Hepatocyte (in vitro differentiated cells): ENCODE results near the gene TAPBP. TPM values are rescaled to one million over a fixed set of nuclear protein-coding genes. Genes with fewer than 3 reads are reported as not detected.

Source experiments
- DNase-seq: peaks from one replicate; pipeline ENCODE4 v3.0.0-alpha.2; 2016; ENCODE audit warnings: low spot score
- H2AFZ ChIP-seq: fragments of 200-600 bp; sonication (generic); 2 replicates; pipeline ENCODE4 v1.6.0; 2016; ENCODE audit warnings: antibody characterized with exemption, mild to moderate bottlenecking
- H3K27ac ChIP-seq: fragments of 200-600 bp; sonication (generic); 2 replicates; pipeline ENCODE4 v1.5.1; 2016; ENCODE audit warnings: mild to moderate bottlenecking
- H3K27me3 ChIP-seq: fragments of 200-600 bp; sonication (generic); 2 replicates; pipeline ENCODE4 v1.6.1; 2016
- H3K36me3 ChIP-seq: fragments of 200-600 bp; sonication (generic); replicated peaks from 2 replicates; pipeline ENCODE4 v1.5.1; 2016; ENCODE audit warnings: low read depth; ENCODE audit not compliant: insufficient read depth
- H3K4me1 ChIP-seq: fragments of 200-600 bp; sonication (generic); 2 replicates; pipeline ENCODE4 v1.5.1; 2016; ENCODE audit warnings: mild to moderate bottlenecking, moderate library complexity; ENCODE audit not compliant: insufficient read depth
- H3K4me2 ChIP-seq: fragments of 200-600 bp; sonication (generic); 2 replicates; pipeline ENCODE4 v1.6.0; 2016
- H3K4me3 ChIP-seq: fragments of 200-600 bp; sonication (generic); 2 replicates; pipeline ENCODE4 v1.5.1; 2016; ENCODE audit warnings: mild to moderate bottlenecking
- H3K79me2 ChIP-seq: fragments of 200-600 bp; sonication (generic); 2 replicates; pipeline ENCODE4 v1.6.0; 2017; ENCODE audit warnings: mild to moderate bottlenecking
- H3K9me2 ChIP-seq: fragments of 200-600 bp; sonication (generic); replicated peaks from 2 replicates; pipeline ENCODE4 v1.6.0; 2017; ENCODE audit warnings: mild to moderate bottlenecking; ENCODE audit not compliant: insufficient read depth
- H3K9me3 ChIP-seq: fragments of 200-600 bp; sonication (generic); 2 replicates; pipeline ENCODE4 v1.5.1; 2016; ENCODE audit warnings: low read depth, mild to moderate bottlenecking
- H4K20me1 ChIP-seq: fragments of 200-600 bp; sonication (generic); 2 replicates; pipeline ENCODE4 v1.6.0; 2016; ENCODE audit warnings: mild to moderate bottlenecking; ENCODE audit not compliant: insufficient read depth, poor library complexity, severe bottlenecking
- EZH2 ChIP-seq: fragments of 200-600 bp; sonication (generic); IDR thresholded peaks from 2 replicates; pipeline ENCODE4 v1.6.1; 2016; ENCODE audit warnings: antibody characterized with exemption, mild to moderate bottlenecking, borderline replicate concordance
- EZH2phosphoT487 ChIP-seq: fragments of 200-600 bp; sonication (generic); IDR thresholded peaks from one replicate; pipeline ENCODE4 v1.6.1; 2018; ENCODE audit warnings: antibody characterized with exemption, mild to moderate bottlenecking, low read depth, moderate library complexity; ENCODE audit not compliant: unreplicated experiment, severe bottlenecking
- WGBS: methylation state at CpG from one replicate; pipeline ENCODE4 v1.1.6; 2016; ENCODE audit warnings: low lambda C conversion rate; ENCODE audit errors: missing lambda C conversion rate; 5-methylcytosine and 5-hydroxymethylcytosine counted together
- polyA plus RNA-seq: library from polyadenylated mRNA; unstranded; fragments of >200 nt; fragmentation: Nextera tagmentation; extraction: Ambion mirVana; gene quantifications from 2 replicates; pipeline ENCODE4 v1.2.1, GENCODE V29; 2016
- total RNA-seq: library from RNA; depleted of rRNA; stranded (reverse); fragments of >200 nt; gene quantifications from 2 replicates; pipeline ENCODE4 v1.2.3, GENCODE V29; 2014
- TF ChIP-seq, protein P1 (sequence below): fragments of 200-600 bp; sonication (generic); IDR thresholded peaks from 2 replicates; pipeline ENCODE4 v1.5.1; 2016; ENCODE audit warnings: antibody characterized with exemption, mild to moderate bottlenecking; ENCODE audit not compliant: poor library complexity

Gene TAPBP
- total and polyA plus RNA-seq, 2 experiments from 2014 or later, result 59.3 to 108 TPM

DNA sequence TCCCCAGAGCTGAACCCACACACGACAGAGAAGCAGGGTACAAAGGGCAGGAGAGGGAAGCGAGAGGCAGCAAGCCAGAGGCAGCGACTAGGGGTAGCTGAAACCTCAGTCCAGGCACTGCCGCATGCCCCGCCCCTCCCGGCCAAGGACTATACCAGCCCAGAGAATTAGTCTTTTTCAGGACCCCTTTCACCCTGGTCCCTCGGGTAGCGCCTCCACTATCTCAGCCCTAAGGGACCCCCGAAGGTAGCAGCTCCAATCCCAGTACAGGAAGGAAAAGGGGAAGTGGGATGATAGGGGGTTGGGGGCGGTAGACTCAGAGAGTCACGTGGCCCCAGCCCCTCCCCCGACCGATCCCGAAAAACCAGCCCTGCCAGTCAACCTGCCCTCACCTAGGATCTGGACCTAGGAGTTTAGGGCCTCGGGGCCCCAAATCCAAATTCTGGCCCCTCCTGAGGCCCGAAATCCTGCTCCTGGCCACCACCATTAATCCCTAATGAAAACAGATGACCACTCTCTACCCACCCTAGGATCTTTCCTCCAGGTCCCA lies 16.4 kb downstream of the TAPBP start:
- Histone ChIP-seq H3K27ac (peak overlapping the region; percentile 99), H3K4me1 (peaks cover 16% of the 10 kb centered on the region), H3K27me3 (no peaks in the 10 kb centered on the region), H3K36me3 (no peaks in the 10 kb centered on the region), H3K4me2 (peak overlapping the region; percentile 94), H3K79me2 (peaks cover 44% of the 10 kb centered on the region), H3K9me3 (no peaks in the 10 kb centered on the region), H2AFZ (no peak overlapping the region), H3K4me3 (peak overlapping the region; percentile 82), H4K20me1 (peaks cover 5% of the 10 kb centered on the region), H3K9me2 (no peaks in the 10 kb centered on the region)
- TF ChIP-seq EZH2phosphoT487 (no peak), EZH2 (no peak)
- TF ChIP-seq, protein P1, sequence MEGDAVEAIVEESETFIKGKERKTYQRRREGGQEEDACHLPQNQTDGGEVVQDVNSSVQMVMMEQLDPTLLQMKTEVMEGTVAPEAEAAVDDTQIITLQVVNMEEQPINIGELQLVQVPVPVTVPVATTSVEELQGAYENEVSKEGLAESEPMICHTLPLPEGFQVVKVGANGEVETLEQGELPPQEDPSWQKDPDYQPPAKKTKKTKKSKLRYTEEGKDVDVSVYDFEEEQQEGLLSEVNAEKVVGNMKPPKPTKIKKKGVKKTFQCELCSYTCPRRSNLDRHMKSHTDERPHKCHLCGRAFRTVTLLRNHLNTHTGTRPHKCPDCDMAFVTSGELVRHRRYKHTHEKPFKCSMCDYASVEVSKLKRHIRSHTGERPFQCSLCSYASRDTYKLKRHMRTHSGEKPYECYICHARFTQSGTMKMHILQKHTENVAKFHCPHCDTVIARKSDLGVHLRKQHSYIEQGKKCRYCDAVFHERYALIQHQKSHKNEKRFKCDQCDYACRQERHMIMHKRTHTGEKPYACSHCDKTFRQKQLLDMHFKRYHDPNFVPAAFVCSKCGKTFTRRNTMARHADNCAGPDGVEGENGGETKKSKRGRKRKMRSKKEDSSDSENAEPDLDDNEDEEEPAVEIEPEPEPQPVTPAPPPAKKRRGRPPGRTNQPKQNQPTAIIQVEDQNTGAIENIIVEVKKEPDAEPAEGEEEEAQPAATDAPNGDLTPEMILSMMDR, result no peak
- WGBS, result 9% methylated on average over 16 of the region's 16 CpGs
- peak; percentile 69 for DNase-seq

DNA sequence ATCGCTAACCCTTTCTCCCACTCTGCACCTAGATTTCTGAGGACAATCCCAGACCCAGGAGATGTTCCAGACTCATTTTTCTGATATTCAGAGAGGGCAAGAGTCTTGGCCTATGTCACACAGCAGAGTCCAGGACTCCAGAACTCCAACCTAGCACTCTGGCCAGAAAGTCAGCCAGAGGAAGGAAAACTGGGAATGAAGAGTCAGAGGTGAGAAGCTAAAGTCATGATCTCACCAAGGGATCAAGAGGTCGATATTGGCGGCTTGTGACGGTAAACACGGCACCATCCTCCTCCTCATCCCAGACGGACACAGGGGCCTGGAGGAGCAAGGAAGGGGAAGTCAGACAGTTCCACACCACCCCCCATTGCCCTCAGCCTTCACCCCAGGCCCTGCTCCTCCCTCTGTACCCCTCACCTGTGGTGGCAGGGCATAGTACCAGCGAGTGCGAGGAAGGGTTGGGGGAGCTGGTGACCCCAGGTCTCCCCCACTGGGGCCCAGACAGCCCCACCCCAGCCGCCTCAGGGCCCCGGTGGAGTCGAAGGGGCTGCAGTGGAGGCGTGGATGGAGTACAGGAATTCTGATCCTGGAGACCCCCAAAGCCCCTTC lies 17.0 kb downstream of the TAPBP start:
- 66% methylated on average over 12 of the region's 12 CpGs for WGBS
- Histone ChIP-seq H3K9me3 (no peaks in the 10 kb centered on the region), H3K36me3 (no peaks in the 10 kb centered on the region), H2AFZ (no peak overlapping the region), H3K9me2 (no peaks in the 10 kb centered on the region), H4K20me1 (peaks cover 5% of the 10 kb centered on the region), H3K4me3 (peak overlapping the region; percentile 82), H3K4me1 (peaks cover 16% of the 10 kb centered on the region), H3K4me2 (peak overlapping the region; percentile 94), H3K27me3 (no peaks in the 10 kb centered on the region), H3K27ac (peak overlapping the region; percentile 99), H3K79me2 (peaks cover 39% of the 10 kb centered on the region)
- DNase-seq, result no peak
- TF ChIP-seq EZH2, result no peak
- no peak for TF ChIP-seq EZH2phosphoT487
- TF ChIP-seq, protein P1, result no peak

- Histone ChIP-seq H3K36me3 (no peaks in the 10 kb centered on the region), H3K4me1 (peaks cover 11% of the 10 kb centered on the region), H3K9me2 (no peaks in the 10 kb centered on the region), H3K4me2 (no peak overlapping the region), H3K27me3 (no peaks in the 10 kb centered on the region), H3K4me3 (no peak overlapping the region), H3K79me2 (peaks cover 33% of the 10 kb centered on the region), H3K9me3 (no peaks in the 10 kb centered on the region), H2AFZ (no peak overlapping the region), H4K20me1 (peaks cover 5% of the 10 kb centered on the region), H3K27ac (no peak overlapping the region)
- WGBS, result 88% methylated on average over 13 of the region's 15 CpGs
- TF ChIP-seq EZH2phosphoT487 (no peak), EZH2 (no peak)
- TF ChIP-seq, protein P1, result no peak
- DNase-seq, result no peak
Observed at GRCh38 chr6:33295621-33296369, 18.1 kb downstream of the TAPBP start.
